Breast epithelium (tissue), 4 donors: Measurements from ENCODE around the gene RSKR. TPM values are rescaled to one million over a fixed set of nuclear protein-coding genes. Genes with fewer than 3 reads are reported as not detected.
A peak's percentile ranks its signal among the peaks of the same experiment; 100 is the strongest.
"Not testable (repeated sequence)": the region's sequence is repeated elsewhere in the genome, so short reads cannot be mapped to it uniquely, and the experiment has no call there.

Experiments
- DNase-seq, 2 donors: peaks; one replicate each; pipeline ENCODE4 v3.0.0-alpha.2; 2019; ENCODE audit warnings: low spot score in 2 of 2
- H3K27ac ChIP-seq, 2 donors: fragments of 200-600 bp; sonication (generic) in 1 of 2; one replicate each; pipeline ENCODE4 v1.5.1; 2016 to 2019; ENCODE audit warnings: mild to moderate bottlenecking in 1 of 2
- H3K27me3 ChIP-seq, 2 donors: fragments of 200-600 bp; sonication (generic) in 1 of 2; one replicate each; pipeline versions ENCODE4 v1.5.1 to v1.6.0; 2017 to 2019; ENCODE audit warnings: control low read depth in 1 of 2, mild to moderate bottlenecking in 1 of 2
- H3K36me3 ChIP-seq: fragments of 200-600 bp; one replicate; pipeline ENCODE4 v1.5.1; 2019
- H3K4me1 ChIP-seq, 2 donors: fragments of 200-600 bp; sonication (generic); one replicate each; pipeline ENCODE4 v1.5.1; 2016 to 2019; ENCODE audit warnings: control low read depth in 1 of 2
- H3K4me3 ChIP-seq, 3 donors: fragments of 200-600 bp; sonication (generic); 1 replicate in 2 of 3; 2 replicates in 1 of 3; pipeline ENCODE4 v1.5.1; 2016 to 2019; ENCODE audit warnings: mild to moderate bottlenecking in 3 of 3, moderate library complexity in 2 of 3
- H3K9me3 ChIP-seq, 2 donors: fragments of 200-600 bp; sonication (generic) in 1 of 2; one replicate each; pipeline ENCODE4 v1.5.1; 2016 to 2019; ENCODE audit warnings: control low read depth in 1 of 2
- POLR2A ChIP-seq: fragments of 450-650 bp; IDR thresholded peaks from one replicate; pipeline ENCODE4 v1.6.1; 2016; ENCODE audit warnings: antibody characterized with exemption, mild to moderate bottlenecking, moderate library complexity
- POLR2AphosphoS5 ChIP-seq, 3 donors: sonication (generic); formaldehyde crosslinking; IDR thresholded peaks; one replicate each; pipeline ENCODE4 v1.6.1; 2017; ENCODE audit warnings: antibody characterized with exemption in 3 of 3
- intact Hi-C: fragments of 100-400 bp; cut with DNase I; formaldehyde crosslinking; loops from one replicate; pipeline ENCODE4 v1.15.1; 2023; ENCODE audit warnings: low total_unique reads
- total RNA-seq, 3 donors: library from RNA; depleted of rRNA; stranded (reverse); fragments of >200 nt; gene quantifications; one replicate each; pipeline ENCODE4 v1.1.0, GENCODE V29; 2016
- TF ChIP-seq, protein P1 (sequence below), 3 donors: fragments of 450-650 bp; IDR thresholded peaks; one replicate each; pipeline ENCODE4 v1.5.1; 2016 to 2017; ENCODE audit warnings: antibody characterized with exemption in 3 of 3, mild to moderate bottlenecking in 3 of 3, moderate library complexity in 3 of 3

The RSKR gene
- 10 to 100 TPM in 2 of 3 donors, 1 to 10 TPM in 1; 9.3 to 11.1 (median 11.0) TPM for total RNA-seq

DNA sequence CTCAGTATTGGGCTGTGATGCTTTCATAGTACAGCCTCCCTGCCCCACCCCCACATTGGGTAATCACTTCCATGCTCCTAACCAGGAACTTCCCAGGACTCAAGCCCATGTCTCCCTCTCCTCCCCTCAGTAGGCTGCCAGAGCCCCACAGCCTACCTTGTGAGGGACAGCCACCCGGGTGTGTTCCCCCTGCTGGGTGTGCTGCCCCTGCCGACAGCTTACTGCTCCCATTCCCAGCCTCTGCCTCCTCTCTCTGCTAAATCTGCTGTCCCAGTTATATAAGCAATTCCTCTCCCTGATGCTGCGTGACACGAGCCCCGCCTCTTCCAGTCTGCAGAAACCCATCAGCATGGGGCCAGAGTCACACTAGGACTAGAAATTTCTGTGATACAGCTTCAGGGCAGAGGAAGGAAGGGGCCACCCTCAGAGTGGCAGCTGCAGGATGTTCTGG, at the start of gene RSKR:
RSKR (minus strand) TSS at position 255 of the 451 bp plus-strand sequence; CDS start at position 231, 24 bp downstream.
- Histone ChIP-seq H3K4me3 (no peak within 1 kb of the TSS), H3K36me3 (peaks cover 21% of the 10 kb centered on the region), H3K4me1 (no peaks in the 10 kb centered on the region), H3K27me3 (no peaks in the 10 kb centered on the region), H3K9me3 (no peaks in the 10 kb centered on the region), H3K27ac (no peak within 1 kb of the TSS)
- no peak for TF ChIP-seq POLR2A
- TF ChIP-seq POLR2AphosphoS5 (IDR thresholded peaks at IDR 0.05), result no peak
- TF ChIP-seq, protein P1, sequence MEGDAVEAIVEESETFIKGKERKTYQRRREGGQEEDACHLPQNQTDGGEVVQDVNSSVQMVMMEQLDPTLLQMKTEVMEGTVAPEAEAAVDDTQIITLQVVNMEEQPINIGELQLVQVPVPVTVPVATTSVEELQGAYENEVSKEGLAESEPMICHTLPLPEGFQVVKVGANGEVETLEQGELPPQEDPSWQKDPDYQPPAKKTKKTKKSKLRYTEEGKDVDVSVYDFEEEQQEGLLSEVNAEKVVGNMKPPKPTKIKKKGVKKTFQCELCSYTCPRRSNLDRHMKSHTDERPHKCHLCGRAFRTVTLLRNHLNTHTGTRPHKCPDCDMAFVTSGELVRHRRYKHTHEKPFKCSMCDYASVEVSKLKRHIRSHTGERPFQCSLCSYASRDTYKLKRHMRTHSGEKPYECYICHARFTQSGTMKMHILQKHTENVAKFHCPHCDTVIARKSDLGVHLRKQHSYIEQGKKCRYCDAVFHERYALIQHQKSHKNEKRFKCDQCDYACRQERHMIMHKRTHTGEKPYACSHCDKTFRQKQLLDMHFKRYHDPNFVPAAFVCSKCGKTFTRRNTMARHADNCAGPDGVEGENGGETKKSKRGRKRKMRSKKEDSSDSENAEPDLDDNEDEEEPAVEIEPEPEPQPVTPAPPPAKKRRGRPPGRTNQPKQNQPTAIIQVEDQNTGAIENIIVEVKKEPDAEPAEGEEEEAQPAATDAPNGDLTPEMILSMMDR (IDR thresholded peaks at IDR 0.05), result no peak
- DNase-seq, result no peak
- intact Hi-C loops, result no loop called here

GRCh38 chr17:28663723-28664122, 49.7 kb upstream of the RSKR start:
- Histone ChIP-seq H3K4me1 (peaks cover 0 to 15% of the 10 kb centered on the region in 2 donors), H3K36me3 (no peaks in the 10 kb centered on the region), H3K9me3 (no peaks in the 10 kb centered on the region), H3K27ac (no peak overlapping the region), H3K27me3 (no peaks in the 10 kb centered on the region), H3K4me3 (no peak overlapping the region)
- DNase-seq, result no peak
- intact Hi-C loops, result no loop called here
- TF ChIP-seq POLR2A, result no peak
- TF ChIP-seq, protein P1 (IDR thresholded peaks at IDR 0.05), result no peak
- no peak for TF ChIP-seq POLR2AphosphoS5 (IDR thresholded peaks at IDR 0.05)

DNA sequence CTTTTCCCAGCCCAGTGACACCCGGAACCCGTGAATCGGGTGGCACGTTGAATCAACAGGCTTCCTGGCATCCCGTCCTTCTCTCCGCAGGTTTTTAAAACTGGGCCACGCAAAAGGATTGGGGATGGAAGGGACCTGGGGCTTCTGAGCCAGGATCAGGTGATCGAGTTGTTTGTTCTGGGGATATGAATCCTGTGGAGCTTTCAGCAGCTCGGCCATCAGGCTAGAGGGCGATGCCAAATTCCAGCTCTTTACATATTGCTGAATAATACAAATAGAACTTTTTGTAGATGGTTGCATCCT, 48.5 kb upstream of the RSKR start:
- intact Hi-C loops, result no loop called here
- TF ChIP-seq, protein P1 (IDR thresholded peaks at IDR 0.05), result no peak
- TF ChIP-seq POLR2AphosphoS5 (IDR thresholded peaks at IDR 0.05), result no peak
- no peak for TF ChIP-seq POLR2A
- DNase-seq, result no peak
- no peaks in the 10 kb centered on the region for H3K9me3 ChIP-seq
- no peaks in the 10 kb centered on the region for H3K27me3 ChIP-seq
- peak overlapping the region; percentile 80 to 87 (median 86) for H3K4me3 ChIP-seq
- peaks cover 0 to 15% of the 10 kb centered on the region in 2 donors for H3K4me1 ChIP-seq
- peak overlapping the region; percentile 97 to 99 for H3K27ac ChIP-seq
- no peaks in the 10 kb centered on the region for H3K36me3 ChIP-seq

DNA sequence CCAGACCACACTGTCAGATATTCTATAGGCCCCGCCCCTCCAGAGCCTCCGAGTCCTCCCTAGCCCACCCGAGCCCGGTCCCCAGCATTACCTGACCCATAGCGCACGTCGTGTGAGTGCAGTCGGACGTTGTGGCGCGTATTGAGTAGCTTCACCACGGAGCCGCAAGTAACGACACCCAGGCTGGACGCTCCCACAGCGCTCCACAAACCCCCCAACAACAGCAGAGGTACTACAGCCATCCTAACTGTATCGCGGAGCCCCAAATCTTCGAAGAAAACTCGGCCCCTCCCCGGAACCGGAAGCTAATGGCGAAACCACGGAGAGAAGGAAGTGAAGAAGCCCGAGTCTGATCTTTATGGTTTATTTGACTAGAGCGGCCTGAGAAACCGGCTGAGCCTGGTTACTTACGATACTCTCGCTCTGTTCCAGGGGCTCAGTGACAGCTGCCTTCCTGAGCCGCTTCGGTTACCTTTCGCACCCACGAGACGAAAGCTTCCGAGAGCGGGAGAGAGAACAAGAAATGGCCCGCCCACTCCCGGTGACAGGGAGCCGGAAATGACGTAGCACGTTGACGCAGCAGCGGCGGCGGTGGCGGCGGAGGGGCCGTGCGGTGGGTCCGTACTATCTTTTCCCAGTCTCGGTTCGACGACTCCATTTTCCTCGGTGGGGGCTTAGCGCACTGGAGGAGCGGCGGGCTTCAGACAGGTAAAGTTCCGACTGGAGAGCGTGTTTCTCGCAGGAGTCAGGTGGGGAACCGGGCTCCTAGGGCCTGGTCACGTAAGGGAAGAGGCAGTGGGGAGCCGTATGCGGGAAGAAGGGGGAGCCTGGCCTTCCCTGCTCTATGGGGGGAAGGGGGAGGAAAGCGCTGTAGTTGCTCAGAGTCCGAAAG, 47.9 kb upstream of the RSKR start, which contains the start of the genes SDF2 and SUPT6H:
SDF2 (minus strand) TSS at position 272 of the 892 bp plus-strand sequence; CDS start at position 242, 30 bp downstream.
SUPT6H (plus strand) TSS at position 571 of the 892 bp plus-strand sequence. CDS start 11,197 bp downstream, outside the sequence.
- peak; percentile 85 to 91 for DNase-seq
- TF ChIP-seq POLR2A (peak; percentile 90), POLR2AphosphoS5 (IDR thresholded peaks at IDR 0.05) (peak; percentile 93 to 100 (median 94))
- TF ChIP-seq, protein P1 (IDR thresholded peaks at IDR 0.05), result no peak
- intact Hi-C loops, result no loop called here
- Histone ChIP-seq H3K27ac (peak within 1 kb of the TSS; percentile 97 to 99), H3K4me3 (peak within 1 kb of the TSS; percentile 80 to 87 (median 86)), H3K27me3 (no peaks in the 10 kb centered on the region), H3K36me3 (no peaks in the 10 kb centered on the region), H3K9me3 (no peaks in the 10 kb centered on the region), H3K4me1 (peaks cover 0 to 15% of the 10 kb centered on the region in 2 donors)

DNA sequence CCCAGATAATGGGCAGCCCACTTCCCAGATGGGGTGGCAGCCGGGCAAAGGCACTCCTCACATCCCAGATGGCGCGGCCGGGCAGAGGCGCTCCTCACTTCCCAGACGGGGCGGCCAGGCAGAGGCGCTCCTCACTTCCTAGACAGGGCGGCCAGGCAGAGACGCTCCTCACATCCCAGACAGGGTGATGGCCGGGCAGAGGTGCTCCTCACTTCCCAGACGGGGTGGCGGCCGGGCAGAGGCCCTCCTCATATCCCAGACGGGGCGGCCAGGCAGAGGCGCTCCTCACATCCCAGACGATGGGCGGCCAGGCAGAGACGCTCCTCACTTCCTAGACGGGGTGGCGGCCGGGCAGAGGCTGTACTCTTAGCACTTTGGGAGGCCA, 45.5 kb upstream of the RSKR start:
- H3K27me3 ChIP-seq, intact Hi-C loops, H3K27ac ChIP-seq, H3K4me3 ChIP-seq, H3K9me3 ChIP-seq, DNase-seq, H3K36me3 ChIP-seq: not testable (repeated sequence)
- peaks cover 0 to 13% of the 10 kb centered on the region in 2 donors for H3K4me1 ChIP-seq

- H3K27me3 ChIP-seq, H3K4me3 ChIP-seq, H3K9me3 ChIP-seq, intact Hi-C loops, DNase-seq, H3K4me1 ChIP-seq, H3K27ac ChIP-seq, H3K36me3 ChIP-seq: not testable (repeated sequence)
Measured at GRCh38 chr17:28658766-28659496, 44.9 kb upstream of the RSKR start.

DNA sequence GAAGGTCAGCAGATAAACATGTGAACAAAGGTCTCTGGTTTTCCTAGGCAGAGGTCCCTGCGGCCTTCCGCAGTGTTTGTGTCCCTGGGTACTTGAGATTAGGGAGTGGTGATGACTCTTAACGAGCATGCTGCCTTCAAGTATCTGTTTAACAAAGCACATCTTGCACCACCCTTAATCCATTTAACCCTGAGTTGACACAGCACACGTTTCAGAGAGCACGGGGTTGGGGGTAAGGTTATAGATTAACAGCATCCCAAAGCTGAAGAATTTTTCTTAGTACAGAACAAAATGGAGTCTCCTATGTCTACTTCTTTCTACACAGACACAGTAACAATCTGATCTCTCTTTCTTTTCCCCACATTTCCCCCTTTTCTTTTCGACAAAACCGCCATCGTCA, 44.4 kb upstream of the RSKR start:
- DNase-seq, H3K27me3 ChIP-seq, H3K4me3 ChIP-seq, H3K27ac ChIP-seq, H3K4me1 ChIP-seq, H3K9me3 ChIP-seq, H3K36me3 ChIP-seq, intact Hi-C loops: not testable (repeated sequence)
